GM13977 (cell line): Measurements from ENCODE around the gene IL34.

Experiments used
- DNase-seq: peaks from one replicate; pipeline ENCODE4 v3.0.0; 2012; ENCODE audit warnings: low spot score
- in situ Hi-C: fragments of 300-500 bp; cut with MboI; formaldehyde crosslinking; loops from one replicate; pipeline ENCODE4 v1.12.0; 2022; ENCODE audit warnings: low sequenced_read_pairs, low pct_unique_long_range_greater_than_20kb, mixed read lengths, inconsistent platforms; ENCODE audit not compliant: unreplicated experiment
- TF ChIP-seq, protein P1 (sequence below): IDR thresholded peaks from 2 replicates; pipeline ENCODE4 v1.5.1; 2012; ENCODE audit warnings: mild to moderate bottlenecking, control low read depth; ENCODE audit not compliant: insufficient read depth; ENCODE audit errors: extremely low read depth, missing control alignments

The IL34 gene

DNA sequence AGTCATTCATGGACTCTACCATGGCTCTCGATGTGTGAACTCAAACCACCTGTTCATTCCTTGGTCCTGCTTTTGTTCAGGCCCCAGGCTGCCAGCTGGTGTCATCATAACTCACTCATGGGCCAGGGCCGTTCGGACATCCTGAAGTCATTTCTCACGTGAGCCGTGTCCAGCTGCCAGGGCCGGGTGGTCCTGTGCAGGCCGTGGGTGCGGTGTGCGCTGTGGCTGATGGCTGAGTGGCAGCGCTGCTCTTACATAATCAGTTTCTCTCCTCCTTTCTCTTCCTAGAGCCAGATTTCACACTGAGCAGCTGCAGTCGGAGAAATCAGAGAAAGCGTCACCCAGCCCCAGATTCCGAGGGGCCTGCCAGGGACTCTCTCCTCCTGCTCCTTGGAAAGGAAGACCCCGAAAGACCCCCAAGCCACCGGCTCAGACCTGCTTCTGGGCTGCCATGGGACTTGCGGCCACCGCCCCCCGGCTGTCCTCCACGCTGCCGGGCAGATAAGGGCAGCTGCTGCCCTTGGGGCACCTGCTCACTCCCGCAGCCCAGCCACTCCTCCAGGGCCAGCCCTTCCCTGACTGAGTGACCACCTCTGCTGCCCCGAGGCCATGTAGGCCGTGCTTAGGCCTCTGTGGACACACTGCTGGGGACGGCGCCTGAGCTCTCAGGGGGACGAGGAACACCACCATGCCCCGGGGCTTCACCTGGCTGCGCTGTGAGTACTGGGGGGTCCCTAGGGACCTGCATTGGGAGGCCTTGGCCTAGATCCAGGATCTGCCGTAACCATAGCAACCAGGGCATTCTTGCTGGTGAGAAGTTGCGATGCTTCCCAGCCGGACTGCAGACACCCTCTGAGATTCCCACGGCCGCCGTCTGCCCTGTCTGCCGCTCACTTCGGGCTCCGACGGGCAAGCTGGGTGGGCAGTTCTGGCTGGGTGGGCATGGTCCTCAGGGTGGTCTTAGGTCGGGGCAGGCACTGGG is at the start of gene IL34:
TSS of gene IL34 (plus strand) at position 300 of the 982 bp plus-strand sequence. CDS start at position 689, 389 bp downstream.
- TF ChIP-seq, protein P1, sequence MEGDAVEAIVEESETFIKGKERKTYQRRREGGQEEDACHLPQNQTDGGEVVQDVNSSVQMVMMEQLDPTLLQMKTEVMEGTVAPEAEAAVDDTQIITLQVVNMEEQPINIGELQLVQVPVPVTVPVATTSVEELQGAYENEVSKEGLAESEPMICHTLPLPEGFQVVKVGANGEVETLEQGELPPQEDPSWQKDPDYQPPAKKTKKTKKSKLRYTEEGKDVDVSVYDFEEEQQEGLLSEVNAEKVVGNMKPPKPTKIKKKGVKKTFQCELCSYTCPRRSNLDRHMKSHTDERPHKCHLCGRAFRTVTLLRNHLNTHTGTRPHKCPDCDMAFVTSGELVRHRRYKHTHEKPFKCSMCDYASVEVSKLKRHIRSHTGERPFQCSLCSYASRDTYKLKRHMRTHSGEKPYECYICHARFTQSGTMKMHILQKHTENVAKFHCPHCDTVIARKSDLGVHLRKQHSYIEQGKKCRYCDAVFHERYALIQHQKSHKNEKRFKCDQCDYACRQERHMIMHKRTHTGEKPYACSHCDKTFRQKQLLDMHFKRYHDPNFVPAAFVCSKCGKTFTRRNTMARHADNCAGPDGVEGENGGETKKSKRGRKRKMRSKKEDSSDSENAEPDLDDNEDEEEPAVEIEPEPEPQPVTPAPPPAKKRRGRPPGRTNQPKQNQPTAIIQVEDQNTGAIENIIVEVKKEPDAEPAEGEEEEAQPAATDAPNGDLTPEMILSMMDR = no peak
- no peak for DNase-seq
- in situ Hi-C loops = no loop called here

DNA sequence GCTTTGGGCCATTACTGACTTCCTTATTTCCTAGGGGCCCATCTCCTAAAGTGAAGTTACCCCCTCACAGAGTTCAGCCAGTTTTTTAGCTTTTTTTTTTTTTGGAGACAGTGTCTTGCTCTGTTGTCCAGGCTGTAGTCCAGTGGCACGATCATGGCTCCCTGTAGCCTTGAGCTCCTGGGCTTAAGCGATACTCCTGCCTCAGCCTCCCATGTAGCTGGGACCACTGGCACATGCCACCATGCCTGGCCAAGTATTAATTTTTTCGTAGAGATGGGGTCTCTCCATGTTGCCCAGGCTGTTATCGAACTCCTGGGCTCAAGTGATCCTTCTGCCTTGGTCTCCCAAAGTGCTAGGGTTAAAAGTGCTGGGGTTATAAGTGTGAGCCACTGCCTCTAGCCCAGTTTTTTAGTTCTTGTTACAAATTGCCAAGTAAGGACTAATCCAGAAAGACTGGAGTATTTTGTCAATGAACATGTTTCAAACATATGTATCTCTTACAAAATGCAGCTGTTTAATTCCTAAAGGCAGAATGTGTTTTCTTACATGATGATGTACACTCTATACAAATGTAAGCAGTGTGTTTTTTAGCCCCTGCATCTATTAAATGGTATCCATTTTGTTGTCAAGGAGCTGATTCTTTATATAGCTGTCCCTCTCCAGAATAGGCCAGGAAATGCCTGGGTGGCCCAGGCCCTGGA is 49.1 kb upstream of the IL34 start:
- in situ Hi-C loops = no loop called here
- TF ChIP-seq, protein P1 = no peak
- no peak for DNase-seq

DNA sequence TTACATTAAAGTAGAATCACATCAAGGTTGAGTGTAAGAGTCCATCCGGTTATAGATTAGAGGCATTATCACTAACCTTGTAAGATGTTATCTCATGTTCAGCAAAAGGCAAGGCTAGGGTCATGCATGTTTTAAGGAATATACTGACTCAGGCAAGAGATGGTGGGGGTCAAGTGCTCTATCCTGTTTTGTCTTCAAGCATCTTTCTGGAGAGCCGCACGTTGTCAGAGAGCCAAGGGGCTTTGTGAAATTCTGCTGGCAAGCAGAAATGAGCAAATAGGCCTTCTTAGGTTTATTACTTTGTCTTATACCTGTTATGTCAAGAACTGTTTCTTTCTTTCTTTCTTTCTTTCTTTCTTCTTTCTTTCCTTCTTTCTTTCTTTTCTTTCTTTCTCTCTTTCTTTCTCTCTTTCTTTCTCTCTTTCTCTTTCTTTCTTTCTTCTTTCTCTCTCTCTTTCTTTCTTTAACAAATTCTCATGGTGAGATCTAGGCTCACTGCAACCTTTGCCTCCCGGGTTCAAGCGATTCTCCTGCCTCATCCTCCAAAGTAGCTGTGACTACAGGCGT is 47.3 kb upstream of the IL34 start:
- in situ Hi-C loops = no loop called here
- TF ChIP-seq, protein P1 = no peak
- DNase-seq = no peak

DNA sequence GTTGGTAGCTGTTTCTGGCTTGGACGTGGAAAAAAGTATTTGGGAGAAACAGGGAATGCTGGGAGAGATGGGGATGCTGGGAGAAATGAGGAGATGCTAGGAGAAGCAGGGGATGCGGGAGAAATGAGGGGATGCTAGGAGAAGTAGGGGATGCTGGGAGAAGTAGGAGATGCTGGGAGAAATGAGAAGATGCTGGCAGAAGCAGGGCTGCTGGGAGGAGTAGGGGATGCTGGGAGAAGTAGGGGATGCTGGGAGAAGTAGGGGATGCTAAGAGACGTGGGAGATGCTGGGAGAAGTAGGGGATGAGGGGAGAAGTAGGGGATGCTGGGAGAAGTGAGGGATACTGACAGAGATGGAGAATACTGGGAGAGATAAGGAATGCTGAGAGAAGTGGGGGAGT is 45.6 kb upstream of the IL34 start:
- TF ChIP-seq, protein P1 = no peak
- DNase-seq = no peak
- in situ Hi-C loops = no loop called here

DNA sequence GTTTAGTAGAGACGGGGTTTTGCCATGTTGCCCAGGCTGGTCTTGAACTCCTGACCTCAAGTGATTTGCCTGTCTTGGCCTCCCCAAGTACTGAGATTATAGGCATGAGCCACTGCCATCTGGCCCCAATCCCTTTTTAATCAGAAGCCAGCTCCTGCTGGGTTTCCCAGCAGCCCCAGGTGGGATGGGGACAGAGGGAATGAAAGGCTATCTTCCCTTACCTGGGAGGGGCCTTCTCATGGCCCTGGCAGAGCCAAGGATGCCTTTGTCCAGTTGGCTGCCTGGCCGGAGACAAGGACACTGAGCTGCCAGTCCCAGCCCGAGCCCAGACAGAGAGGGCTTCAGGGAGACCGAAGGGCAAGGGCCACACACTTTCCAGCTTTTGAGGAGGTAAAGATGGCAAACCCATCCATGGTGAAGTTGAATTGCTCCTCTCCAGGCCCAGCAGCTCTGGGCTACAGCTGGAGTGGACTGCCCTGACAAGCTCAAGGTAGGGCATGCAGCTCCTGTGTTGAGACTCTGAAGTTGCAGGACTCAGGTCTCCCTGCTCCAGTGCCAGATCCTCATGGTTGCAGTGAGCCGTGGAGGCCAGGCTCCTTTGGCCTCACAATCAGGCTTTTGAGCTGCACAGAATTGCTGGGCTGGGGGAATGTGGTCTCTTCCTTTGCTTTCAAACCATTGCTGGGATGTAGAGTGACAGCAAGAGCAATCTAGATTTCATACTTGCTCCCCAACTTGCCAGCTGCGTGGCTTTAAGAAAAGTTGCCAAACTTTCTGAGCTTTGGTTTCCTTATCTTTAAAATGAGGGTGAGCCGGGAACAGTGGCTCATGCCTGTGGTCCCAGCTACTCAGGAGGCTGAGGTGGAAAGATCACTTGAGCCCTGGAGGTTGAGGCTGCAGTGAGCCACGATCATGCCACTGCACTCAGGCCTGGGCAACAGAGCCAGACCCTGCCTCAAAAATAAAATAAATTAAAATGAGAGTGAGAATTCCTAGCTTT is 44.5 kb upstream of the IL34 start:
- in situ Hi-C loops = no loop called here
- TF ChIP-seq, protein P1 = no peak
- no peak for DNase-seq
